OCI-LY1 (cell line): Measurements from ENCODE around the gene CLBA1.

Experiments
- EZH2 ChIP-seq: fragments of 200-600 bp; sonication (generic), shearing (Covaris generic); IDR thresholded peaks from 2 replicates; pipeline ENCODE4 v1.8.0; 2017; ENCODE audit warnings: borderline replicate concordance, mixed run types, mild to moderate bottlenecking, antibody characterized with exemption, low read length, moderate library complexity, mixed read lengths
- TF ChIP-seq, protein P1 (sequence below): fragments of 200-600 bp; sonication (generic), shearing (Covaris generic); IDR thresholded peaks from 2 replicates; pipeline ENCODE4 v1.5.1; 2017; ENCODE audit warnings: mild to moderate bottlenecking, antibody characterized with exemption, low read length, moderate library complexity, mixed read lengths

GRCh38 chr14:105005329-105005928, 19.8 kb downstream of the CLBA1 start:
- TF ChIP-seq, protein P1, sequence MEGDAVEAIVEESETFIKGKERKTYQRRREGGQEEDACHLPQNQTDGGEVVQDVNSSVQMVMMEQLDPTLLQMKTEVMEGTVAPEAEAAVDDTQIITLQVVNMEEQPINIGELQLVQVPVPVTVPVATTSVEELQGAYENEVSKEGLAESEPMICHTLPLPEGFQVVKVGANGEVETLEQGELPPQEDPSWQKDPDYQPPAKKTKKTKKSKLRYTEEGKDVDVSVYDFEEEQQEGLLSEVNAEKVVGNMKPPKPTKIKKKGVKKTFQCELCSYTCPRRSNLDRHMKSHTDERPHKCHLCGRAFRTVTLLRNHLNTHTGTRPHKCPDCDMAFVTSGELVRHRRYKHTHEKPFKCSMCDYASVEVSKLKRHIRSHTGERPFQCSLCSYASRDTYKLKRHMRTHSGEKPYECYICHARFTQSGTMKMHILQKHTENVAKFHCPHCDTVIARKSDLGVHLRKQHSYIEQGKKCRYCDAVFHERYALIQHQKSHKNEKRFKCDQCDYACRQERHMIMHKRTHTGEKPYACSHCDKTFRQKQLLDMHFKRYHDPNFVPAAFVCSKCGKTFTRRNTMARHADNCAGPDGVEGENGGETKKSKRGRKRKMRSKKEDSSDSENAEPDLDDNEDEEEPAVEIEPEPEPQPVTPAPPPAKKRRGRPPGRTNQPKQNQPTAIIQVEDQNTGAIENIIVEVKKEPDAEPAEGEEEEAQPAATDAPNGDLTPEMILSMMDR = no peak
- no peak for TF ChIP-seq EZH2
